K562 (cell line): Measurements from ENCODE around the gene CENPX. TPM values are rescaled to one million over a fixed set of nuclear protein-coding genes. Genes with fewer than 3 reads are reported as not detected.
A peak's percentile ranks its signal among the peaks of the same experiment; 100 is the strongest.

Source experiments
- ATAC-seq: fragments of 200-7000 bp; cut with Tn5 transposase; 3 replicates; pipeline ENCODE4 v1.9.1; 2020; ENCODE audit warnings: moderate library complexity
- BruUV-seq: library from RNA; stranded (reverse); fragments of 400-500 nt; replicated peaks from 2 replicates; lab custom pipeline; 2021; lab: Mats Ljungman, UMichigan
- CTCF ChIA-PET: fragments of 300-600 bp; formaldehyde crosslinking; extraction: SDS; loops from one replicate; lab custom pipeline; 2021; ENCODE audit warnings: low intra/inter-chr PET ratio; lab: Yijun Ruan, JAX
- POLR2A ChIA-PET: fragments of 300-600, 350-650 bp; sonication (Branson Sonifier 250); formaldehyde crosslinking; extraction: SDS; loops from one replicate; lab custom pipeline; 2021; ENCODE audit warnings: antibody characterized with exemption, inconsistent platforms; lab: Yijun Ruan, JAX
- DNase-seq, 4 experiments: peaks; one replicate each; pipeline versions ENCODE4 v3.0.0 to v3.0.0-alpha.2; 2011 to 2018; ENCODE audit warnings: low spot score in 3 of 4, mixed read lengths in 3 of 4; ENCODE audit errors: extremely low read depth in 1 of 4
- FAIRE-seq: peaks from 2 replicates; lab custom pipeline; 2011; peaks lifted over from hg19 to GRCh38; lab: Jason Lieb, UNC
- H2AFZ ChIP-seq: 2 replicates; pipeline ENCODE4 v1.6.0; 2011; ENCODE audit warnings: low read depth, low read length, control low read depth, inconsistent platforms
- H3K27ac ChIP-seq: fragments of 200-600 bp; 3 replicates; pipeline ENCODE4 v1.8.0; 2011; ENCODE audit warnings: low read depth, mild to moderate bottlenecking, control low read depth, inconsistent platforms, low read length, moderate library complexity, mixed read lengths; ENCODE audit errors: extremely low read depth
- H3K27me3 ChIP-seq, 2 experiments: fragments of 300-600 bp in 1 of 2; 2 replicates in 1 of 2; 3 replicates in 1 of 2; pipeline versions ENCODE4 v1.6.0 to v1.8.0; 2011; ENCODE audit warnings: inconsistent platforms in 2 of 2, low read length in 2 of 2, mild to moderate bottlenecking in 1 of 2, mixed read lengths in 1 of 2, moderate library complexity in 1 of 2; ENCODE audit not compliant: control insufficient read depth in 2 of 2, insufficient read depth in 2 of 2
- H3K36me3 ChIP-seq: fragments of 300-600 bp; 3 replicates; pipeline ENCODE4 v1.8.0; 2011; ENCODE audit warnings: mild to moderate bottlenecking, low read length, inconsistent platforms; ENCODE audit not compliant: control insufficient read depth, insufficient read depth
- H3K4me1 ChIP-seq, 2 experiments: fragments of 200-600 bp in 1 of 2; replicated peaks in 1 of 2; 2 replicates in 1 of 2; 3 replicates in 1 of 2; pipeline versions ENCODE4 v1.5.1 to v1.8.0; 2011; ENCODE audit warnings: inconsistent platforms in 2 of 2, low read length in 2 of 2, mild to moderate bottlenecking in 1 of 2, mixed read lengths in 1 of 2, moderate library complexity in 1 of 2; ENCODE audit not compliant: control insufficient read depth in 2 of 2, insufficient read depth in 2 of 2
- H3K4me2 ChIP-seq: 2 replicates; pipeline ENCODE4 v1.6.1; 2011; ENCODE audit warnings: low read length, control low read depth, inconsistent platforms, mixed read lengths; ENCODE audit not compliant: insufficient read depth
- H3K4me3 ChIP-seq: fragments of 200-600 bp; sonication (generic), shearing (Covaris generic); 2 replicates; pipeline ENCODE4 v1.5.1; 2016; ENCODE audit warnings: control low read depth, inconsistent platforms
- H3K79me2 ChIP-seq: fragments of 200-600 bp; 3 replicates; pipeline ENCODE4 v1.8.0; 2011; ENCODE audit warnings: low read length, inconsistent platforms; ENCODE audit not compliant: control insufficient read depth, insufficient read depth
- H3K9ac ChIP-seq, 2 experiments: 2 replicates each; pipeline versions ENCODE4 v1.6.0 to v1.6.1; 2011; ENCODE audit warnings: low read depth in 2 of 2, low read length in 2 of 2, control low read depth in 1 of 2, inconsistent platforms in 1 of 2, mild to moderate bottlenecking in 1 of 2, mixed read lengths in 1 of 2; ENCODE audit not compliant: insufficient read depth in 1 of 2
- H3K9me1 ChIP-seq: one replicate; pipeline ENCODE4 v1.6.0; 2011; ENCODE audit warnings: inconsistent platforms, mild to moderate bottlenecking, low read length, moderate library complexity; ENCODE audit not compliant: control insufficient read depth, insufficient read depth
- H3K9me3 ChIP-seq: replicated peaks from 2 replicates; pipeline ENCODE4 v1.5.1; 2011; ENCODE audit warnings: low read depth, low read length, inconsistent platforms; ENCODE audit not compliant: control insufficient read depth, insufficient read depth
- H4K20me1 ChIP-seq: replicated peaks from 2 replicates; pipeline ENCODE4 v1.6.1; 2011; ENCODE audit warnings: low read length, inconsistent platforms, mixed read lengths; ENCODE audit not compliant: control insufficient read depth, insufficient read depth
- ARID4B ChIP-seq: sonication (generic); formaldehyde crosslinking; IDR thresholded peaks from 2 replicates; pipeline ENCODE4 v1.8.0; 2022; ENCODE audit warnings: mild to moderate bottlenecking, missing genetic modification reagents
- CHCHD3 ChIP-seq: fragments of 250-450 bp; sonication (Bioruptor Pico); IDR thresholded peaks from 2 replicates; pipeline ENCODE4 v2.1.2; 2022; ENCODE audit warnings: mild to moderate bottlenecking
- ELF1 ChIP-seq: fragments of 200-800 bp; sonication (Bioruptor generic); IDR thresholded peaks from 2 replicates; pipeline ENCODE4 v1.6.1; 2016; ENCODE audit warnings: missing genetic modification characterization, missing compliant biosample characterization
- FOSL1 ChIP-seq: fragments of 200-800 bp; sonication (Bioruptor generic); conservative IDR thresholded peaks from 2 replicates; pipeline ENCODE4 v1.6.1; 2016; ENCODE audit warnings: missing genetic modification characterization, missing compliant biosample characterization
- IFI16 ChIP-seq: fragments of 250-450 bp; sonication (Bioruptor Pico); IDR thresholded peaks from 2 replicates; pipeline ENCODE4 v2.1.2; 2022; ENCODE audit warnings: mild to moderate bottlenecking, inconsistent platforms
- NFE2 ChIP-seq: IDR thresholded peaks from 2 replicates; pipeline ENCODE4 v1.6.1; 2014; ENCODE audit warnings: antibody characterized with exemption, low read depth
- PHF8 ChIP-seq: fragments of 200-600 bp; sonication (generic); IDR thresholded peaks from 2 replicates; pipeline ENCODE4 v1.6.1; 2012; ENCODE audit warnings: mixed run types, mild to moderate bottlenecking, inconsistent platforms, low read length, moderate library complexity, borderline replicate concordance
- SMAD1 ChIP-seq: fragments of 150-350 bp; IDR thresholded peaks from 2 replicates; pipeline ENCODE4 v1.6.1; 2014; ENCODE audit warnings: low read length, low read depth; ENCODE audit not compliant: partially characterized antibody
- SP2 ChIP-seq: IDR thresholded peaks from 2 replicates; pipeline ENCODE4 v1.6.1; 2011; ENCODE audit warnings: mild to moderate bottlenecking, low read depth, low read length, moderate library complexity; ENCODE audit not compliant: poor library complexity, severe bottlenecking; ENCODE audit errors: extremely low read depth
- YY1 ChIP-seq, 3 experiments: IDR thresholded peaks; 2 replicates each; pipeline ENCODE4 v1.6.1; 2011; ENCODE audit warnings: low read length in 2 of 3, mild to moderate bottlenecking in 2 of 3, moderate library complexity in 2 of 3, borderline replicate concordance in 1 of 3, control low read depth in 1 of 3, low read depth in 1 of 3; ENCODE audit not compliant: insufficient read depth in 3 of 3, insufficient replicate concordance in 2 of 3, control insufficient read depth in 1 of 3, insufficient read length in 1 of 3; ENCODE audit errors: extremely low read depth in 1 of 3
- ZNF785 ChIP-seq: fragments of 250-450 bp; sonication (Bioruptor Pico); IDR thresholded peaks from 2 replicates; pipeline ENCODE4 v1.4.0; 2020; ENCODE audit warnings: mild to moderate bottlenecking
- WGBS: fragments of 100-300 bp; shearing (Covaris generic); methylation state at CpG from one replicate; pipeline ENCODE4 v1.1.6; 2016; ENCODE audit warnings: low coverage, mixed read lengths; ENCODE audit not compliant: insufficient coverage; ENCODE audit errors: missing lambda C conversion rate; 5-methylcytosine and 5-hydroxymethylcytosine counted together
- in situ Hi-C: fragments of 300-500 bp; cut with MboI; formaldehyde crosslinking; loops from 4 replicates; pipeline ENCODE4 v1.15.0; 2018; ENCODE audit warnings: inconsistent platforms, mixed read lengths
- intact Hi-C: fragments of 100-400 bp; cut with micrococcal nuclease; formaldehyde crosslinking; loops from 2 replicates; pipeline ENCODE4 v1.14.2; 2022
- polyA plus RNA-seq, 8 experiments: library from polyadenylated mRNA; depleted of rRNA in 4 of 8; stranded (reverse) in 5 of 8; unstranded in 3 of 8; fragments of >200 nt; fragmentation: Nextera tagmentation in 2 of 8; fragmentation: Illumina TruSeq in 1 of 8; extraction: Ambion mirVana in 2 of 8; extraction: Trizol in 1 of 8; gene quantifications; 2 replicates each; pipeline versions ENCODE4 v1.2.1 to v1.2.3, GENCODE V29; 2011 to 2014; ENCODE audit warnings: inconsistent platforms in 1 of 8, missing spikeins in 1 of 8
- total RNA-seq, 7 experiments: library from RNA; depleted of rRNA in 6 of 7; stranded (reverse); fragments of >200 nt in 6 of 7; fragmentation: Illumina TruSeq in 2 of 7; extraction: Trizol in 2 of 7; gene quantifications; 2 replicates each; pipeline versions ENCODE4 v1.2.1 to v1.2.3, GENCODE V29; 2011 to 2021; ENCODE audit warnings: low replicate concordance in 1 of 7
- TF ChIP-seq, protein P1 (sequence below), 2 experiments: fragments of 450-650 bp; IDR thresholded peaks; 2 replicates each; pipeline ENCODE4 v1.6.1; 2018; ENCODE audit warnings: mild to moderate bottlenecking in 2 of 2, low read depth in 1 of 2; ENCODE audit not compliant: partially characterized antibody in 2 of 2

The CENPX gene
- total and polyA plus RNA-seq, 9 of the 15 experiments (the other 6 are each of a cell fraction or from before 2014, with no cell fraction given), result 32.7 to 352 (median 127) TPM

- H3K27me3 ChIP-seq, result no peaks in the 10 kb centered on the region
- intact Hi-C loops, result loop anchor here (1.0 to 5.0 kb wide), 3 partner anchors 8 to 162 kb away; partner anchors contain the start of genes ASPSCR1, P4HB and RAC3
- ATAC-seq, result peak; percentile 94
- ChIA-PET CTCF (interaction anchor here (0.5 to 6.6 kb wide), 3 partner anchors 63 to 532 kb away, joined by 4 to 103 read pairs (median 4); partner anchors contain the start of gene NOTUM), POLR2A (interaction anchor here (0.5 to 5.0 kb wide), 14 partner anchors 12 to 471 kb away, joined by 3 to 51 read pairs (median 3); partner anchors contain the start of genes ALYREF, ANAPC11, ASPSCR1 and DCXR)
- H3K36me3 ChIP-seq, result peaks cover 28% of the 10 kb centered on the region; the same call in 1 of the 3 replicates
- 0% methylated on average over 16 of the region's 42 CpGs for WGBS
- peak; percentile 96 to 99 (median 98) for DNase-seq
- peaks cover 17% of the 10 kb centered on the region for H4K20me1 ChIP-seq
- peak within 1 kb of the TSS; percentile 91 for H3K4me3 ChIP-seq
- H3K4me1 ChIP-seq, result peaks cover 14 to 89% of the 10 kb centered on the region in 2 experiments
- FAIRE-seq, result peak; percentile 100
- peak within 1 kb of the TSS; percentile 71 for H2AFZ ChIP-seq
- H3K79me2 ChIP-seq, result peaks cover 36% of the 10 kb centered on the region
- in situ Hi-C loops, result no loop called here
- peak within 1 kb of the TSS; percentile 75 to 97 for H3K9ac ChIP-seq
- H3K9me3 ChIP-seq, result no peaks in the 10 kb centered on the region
- H3K9me1 ChIP-seq, result no peaks in the 10 kb centered on the region
- no TSS peak for BruUV-seq
- H3K27ac ChIP-seq, result peak within 1 kb of the TSS; percentile 77
- H3K4me2 ChIP-seq, result peak within 1 kb of the TSS; percentile 84
- no peak for TF ChIP-seq NFE2
- TF ChIP-seq FOSL1 (tag), result no peak
- TF ChIP-seq SMAD1, result no peak
- TF ChIP-seq, protein P1, sequence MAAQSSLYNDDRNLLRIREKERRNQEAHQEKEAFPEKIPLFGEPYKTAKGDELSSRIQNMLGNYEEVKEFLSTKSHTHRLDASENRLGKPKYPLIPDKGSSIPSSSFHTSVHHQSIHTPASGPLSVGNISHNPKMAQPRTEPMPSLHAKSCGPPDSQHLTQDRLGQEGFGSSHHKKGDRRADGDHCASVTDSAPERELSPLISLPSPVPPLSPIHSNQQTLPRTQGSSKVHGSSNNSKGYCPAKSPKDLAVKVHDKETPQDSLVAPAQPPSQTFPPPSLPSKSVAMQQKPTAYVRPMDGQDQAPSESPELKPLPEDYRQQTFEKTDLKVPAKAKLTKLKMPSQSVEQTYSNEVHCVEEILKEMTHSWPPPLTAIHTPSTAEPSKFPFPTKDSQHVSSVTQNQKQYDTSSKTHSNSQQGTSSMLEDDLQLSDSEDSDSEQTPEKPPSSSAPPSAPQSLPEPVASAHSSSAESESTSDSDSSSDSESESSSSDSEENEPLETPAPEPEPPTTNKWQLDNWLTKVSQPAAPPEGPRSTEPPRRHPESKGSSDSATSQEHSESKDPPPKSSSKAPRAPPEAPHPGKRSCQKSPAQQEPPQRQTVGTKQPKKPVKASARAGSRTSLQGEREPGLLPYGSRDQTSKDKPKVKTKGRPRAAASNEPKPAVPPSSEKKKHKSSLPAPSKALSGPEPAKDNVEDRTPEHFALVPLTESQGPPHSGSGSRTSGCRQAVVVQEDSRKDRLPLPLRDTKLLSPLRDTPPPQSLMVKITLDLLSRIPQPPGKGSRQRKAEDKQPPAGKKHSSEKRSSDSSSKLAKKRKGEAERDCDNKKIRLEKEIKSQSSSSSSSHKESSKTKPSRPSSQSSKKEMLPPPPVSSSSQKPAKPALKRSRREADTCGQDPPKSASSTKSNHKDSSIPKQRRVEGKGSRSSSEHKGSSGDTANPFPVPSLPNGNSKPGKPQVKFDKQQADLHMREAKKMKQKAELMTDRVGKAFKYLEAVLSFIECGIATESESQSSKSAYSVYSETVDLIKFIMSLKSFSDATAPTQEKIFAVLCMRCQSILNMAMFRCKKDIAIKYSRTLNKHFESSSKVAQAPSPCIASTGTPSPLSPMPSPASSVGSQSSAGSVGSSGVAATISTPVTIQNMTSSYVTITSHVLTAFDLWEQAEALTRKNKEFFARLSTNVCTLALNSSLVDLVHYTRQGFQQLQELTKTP (IDR thresholded peaks at IDR 0.05; ENCODE audit: low read depth in 1 of 2, partially characterized antibody in 2 of 2), result peak in 1 of 2 experiments; percentile 70
- peak; percentile 5; the same call in 1 of the 2 replicates for TF ChIP-seq PHF8
- TF ChIP-seq ELF1 (tag), result peak; percentile 87
- TF ChIP-seq CHCHD3 (CRISPR knock-in tag), result no peak
- TF ChIP-seq YY1 (IDR thresholded peaks at IDR 0.05; ENCODE audit: borderline replicate concordance in 1 of 3, control insufficient read depth in 1 of 3, extremely low read depth in 1 of 3, insufficient read depth in 3 of 3, insufficient read length in 1 of 3, insufficient replicate concordance in 2 of 3, low read depth in 1 of 3, low read length in 2 of 3), result no peak
- no peak for TF ChIP-seq ZNF785 (CRISPR knock-in tag)
- no peak for TF ChIP-seq IFI16 (CRISPR knock-in tag)
- TF ChIP-seq ARID4B (CRISPR knock-in tag), result no peak
- TF ChIP-seq SP2, result peak; percentile 83
Observed at GRCh38 chr17:82022981-82023446, 336 bp upstream of the CENPX start, which contains the start of gene LRRC45. Gene LRRC45 (plus strand): TSS chr17:82023305. CDS start chr17:82023644, 339 bp downstream.
